ENCODE results near the gene MMD2.
A peak's percentile ranks its signal among the peaks of the same experiment; 100 is the strongest.

The MMD2 gene

DNA sequence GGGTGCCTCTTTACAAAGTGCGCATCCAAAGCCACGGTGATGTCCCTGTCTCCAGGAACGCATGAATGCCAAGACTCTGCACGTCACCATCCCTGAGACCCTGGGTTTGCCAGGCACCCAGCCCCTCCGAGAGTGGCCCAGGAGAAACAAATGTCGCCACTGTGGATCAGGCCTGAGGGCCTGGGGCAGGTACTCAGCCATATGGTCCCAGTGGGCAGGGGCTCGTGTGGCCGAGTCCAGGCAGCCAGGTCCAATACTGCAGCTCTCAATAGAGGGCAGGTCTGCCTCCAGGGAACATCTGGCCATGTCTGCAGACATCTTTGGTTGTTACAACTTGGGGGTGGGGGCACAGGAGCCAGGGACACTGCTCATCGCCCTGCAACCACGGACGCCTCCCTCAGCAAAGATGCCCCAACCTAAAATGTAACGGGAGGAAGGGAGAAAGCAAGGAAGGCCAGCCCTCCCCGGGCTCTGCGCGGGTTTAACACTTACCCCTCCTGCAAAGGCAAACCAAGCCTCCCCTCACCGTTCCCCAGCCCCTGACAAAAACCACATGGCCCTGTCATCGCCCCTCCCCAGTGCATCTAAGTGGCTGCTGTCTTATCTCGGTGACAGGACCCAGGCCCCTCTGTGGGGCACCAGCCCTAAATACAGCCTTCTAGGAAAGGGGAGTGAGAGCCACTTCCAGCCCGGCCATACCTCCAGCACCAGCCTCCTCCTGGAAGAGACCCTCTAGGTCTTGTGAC, 86.9 kb downstream of the MMD2 start:
- no peak for DNase-seq (ENCODE audit: low read depth, low spot score)
- no CpG with 5 or more reads among the region's 19 CpGs for WGBS (ENCODE audit: insufficient coverage, insufficient read length)
- Histone ChIP-seq H3K36me3 (ENCODE audit: control insufficient read depth, insufficient read depth, low read length) (no peaks in the 10 kb centered on the region), H3K27me3 (ENCODE audit: control insufficient read depth, insufficient read depth, low read length) (no peaks in the 10 kb centered on the region; the same call in 1 of the 2 replicates), H3K27ac (ENCODE audit: low read length) (no peak overlapping the region), H3K4me3 (ENCODE audit: low read length) (no peak overlapping the region), H3K4me1 (ENCODE audit: control insufficient read depth, insufficient read depth, low read length) (no peaks in the 10 kb centered on the region; the same call in 1 of the 2 replicates), H3K9me3 (ENCODE audit: control insufficient read depth, insufficient read depth, low read length) (peaks cover 4% of the 10 kb centered on the region)

DNA sequence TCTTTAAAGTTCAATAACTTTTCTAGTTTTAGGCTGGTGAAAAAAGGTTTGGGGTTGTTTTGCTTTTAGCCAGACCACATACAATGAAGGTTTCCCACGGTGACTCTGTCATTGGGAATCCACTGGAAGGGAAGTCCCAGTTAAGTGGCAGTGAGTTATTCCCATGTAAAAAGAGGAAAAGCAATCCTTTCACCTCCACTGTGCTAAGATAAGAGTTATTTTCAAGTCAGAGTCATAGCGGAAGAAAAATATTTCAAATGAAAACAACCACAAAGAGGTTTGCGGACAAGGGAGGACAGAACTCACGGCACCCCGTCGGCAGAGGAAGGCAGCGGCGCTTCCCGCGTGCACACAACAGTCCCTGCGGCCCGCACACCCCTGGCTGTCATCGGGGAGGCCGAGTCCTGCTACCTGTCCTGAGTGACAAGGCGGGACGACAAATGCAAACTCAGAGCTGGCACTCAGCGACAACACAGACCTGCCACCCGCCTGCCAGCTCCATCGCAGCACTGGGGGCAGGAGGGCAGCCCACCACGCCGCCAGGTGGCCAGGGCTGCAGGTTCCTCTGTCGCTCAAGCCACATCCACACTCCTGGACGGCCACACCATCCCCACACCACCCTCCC, 87.8 kb downstream of the MMD2 start:
- H3K27me3 ChIP-seq (ENCODE audit: control insufficient read depth, insufficient read depth, low read length): no peaks in the 10 kb centered on the region; the same call in 1 of the 2 replicates
- no peaks in the 10 kb centered on the region; the same call in 1 of the 2 replicates for H3K4me1 ChIP-seq (ENCODE audit: control insufficient read depth, insufficient read depth, low read length)
- H3K36me3 ChIP-seq (ENCODE audit: control insufficient read depth, insufficient read depth, low read length): no peaks in the 10 kb centered on the region
- H3K4me3 ChIP-seq (ENCODE audit: low read length): no peak overlapping the region
- DNase-seq (ENCODE audit: low read depth, low spot score): no peak
- peaks cover 9% of the 10 kb centered on the region for H3K9me3 ChIP-seq (ENCODE audit: control insufficient read depth, insufficient read depth, low read length)
- WGBS (ENCODE audit: insufficient coverage, insufficient read length): no CpG with 5 or more reads among the region's 23 CpGs
- H3K27ac ChIP-seq (ENCODE audit: low read length): no peak overlapping the region

DNA sequence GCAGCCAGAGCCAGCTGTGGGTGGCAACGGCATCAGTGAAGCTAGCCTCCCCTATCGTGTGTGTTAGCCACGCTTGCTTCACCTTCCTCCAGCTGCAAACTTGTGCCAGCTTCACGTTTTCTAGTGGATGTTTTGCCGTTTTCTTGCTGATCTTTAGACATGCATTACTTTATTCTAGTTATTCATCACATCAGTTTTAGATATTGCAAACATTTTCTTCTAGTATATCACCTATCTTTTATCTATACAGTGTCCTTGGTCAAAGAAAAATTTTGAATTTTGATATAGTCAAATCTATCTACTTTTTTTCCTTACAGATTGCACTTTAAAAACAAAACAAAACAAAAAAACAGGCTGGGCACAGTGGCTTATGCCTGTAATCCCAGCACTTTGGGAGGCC, 90.5 kb downstream of the MMD2 start:
- H3K27me3 ChIP-seq (ENCODE audit: control insufficient read depth, insufficient read depth, low read length): no peaks in the 10 kb centered on the region; the same call in 1 of the 2 replicates
- DNase-seq (ENCODE audit: low read depth, low spot score): no peak
- no peaks in the 10 kb centered on the region; the same call in 1 of the 2 replicates for H3K4me1 ChIP-seq (ENCODE audit: control insufficient read depth, insufficient read depth, low read length)
- H3K4me3 ChIP-seq (ENCODE audit: low read length): no peak overlapping the region
- H3K9me3 ChIP-seq (ENCODE audit: control insufficient read depth, insufficient read depth, low read length): peaks cover 6% of the 10 kb centered on the region
- H3K27ac ChIP-seq (ENCODE audit: low read length): no peak overlapping the region
- no peaks in the 10 kb centered on the region for H3K36me3 ChIP-seq (ENCODE audit: control insufficient read depth, insufficient read depth, low read length)
- WGBS (ENCODE audit: insufficient coverage, insufficient read length): no CpG with 5 or more reads among the region's 5 CpGs

DNA sequence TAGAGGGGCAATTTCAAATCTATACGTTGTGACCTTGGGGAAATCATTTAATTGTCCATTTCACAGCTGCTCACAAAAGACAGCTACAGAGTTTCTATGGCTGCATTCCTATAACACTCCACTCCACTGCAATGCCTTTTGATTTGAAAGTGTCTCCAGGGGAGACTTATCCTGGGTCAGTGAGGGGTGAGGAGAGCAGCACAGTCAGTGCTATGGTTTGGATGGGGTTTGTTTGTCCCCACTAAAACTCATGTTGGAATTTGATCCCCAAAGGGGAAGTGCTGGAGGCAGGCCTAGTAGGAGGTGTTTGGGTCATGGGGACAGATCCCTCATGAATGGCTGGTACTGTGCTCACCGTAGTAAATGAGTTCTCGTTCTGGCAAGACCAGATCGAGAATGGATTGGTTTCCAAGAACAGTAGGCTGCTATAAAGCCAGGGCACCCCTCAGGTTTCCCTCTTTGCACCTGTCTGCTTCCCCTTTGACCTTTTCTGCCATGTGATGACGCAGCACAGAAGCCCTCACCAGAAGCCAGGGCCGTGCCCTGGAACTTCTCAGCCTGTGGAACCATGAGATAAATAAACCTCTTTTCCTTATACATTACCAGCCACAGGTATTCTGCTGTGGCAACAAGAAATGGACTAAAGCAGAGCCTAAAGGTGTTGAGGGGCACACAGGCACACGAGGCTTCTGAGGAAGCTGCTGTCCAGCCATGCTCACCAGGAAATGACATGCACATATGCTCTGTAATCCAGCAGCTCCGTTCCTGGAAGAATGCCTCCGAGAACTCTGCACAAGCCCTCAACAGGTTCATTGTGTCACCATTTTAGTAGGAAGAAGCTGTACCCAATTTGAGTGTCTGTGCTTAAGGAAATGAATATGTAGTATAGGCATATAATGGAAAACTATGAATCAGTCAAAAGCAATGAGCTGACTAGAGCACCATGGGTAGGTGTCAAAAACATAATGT, 92.2 kb downstream of the MMD2 start:
- no CpG with 5 or more reads among the region's 9 CpGs for WGBS (ENCODE audit: insufficient coverage, insufficient read length)

DNA sequence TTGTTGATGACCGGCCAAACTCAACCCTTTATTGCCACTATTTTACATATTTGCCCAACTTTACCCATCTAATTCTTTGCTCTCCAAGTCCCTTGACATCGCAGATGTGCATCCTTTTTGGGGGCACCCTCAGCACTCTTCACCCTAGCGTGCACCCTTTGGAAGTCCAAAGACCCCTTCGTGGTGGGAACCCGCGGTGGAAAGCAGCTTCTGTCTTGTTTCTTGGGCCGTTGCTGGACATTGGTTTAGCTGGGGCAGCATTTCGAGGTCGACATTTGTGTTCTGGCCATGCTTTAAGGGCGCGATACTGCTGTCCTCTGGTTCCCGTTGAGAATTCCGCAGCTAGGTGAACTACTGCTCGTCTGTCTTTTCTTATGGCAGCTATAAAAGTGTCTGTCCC, 96.8 kb downstream of the MMD2 start:
- no peak for DNase-seq (ENCODE audit: low read depth, low spot score)
- Histone ChIP-seq H3K9me3 (ENCODE audit: control insufficient read depth, insufficient read depth, low read length) (peaks cover 5% of the 10 kb centered on the region), H3K27me3 (ENCODE audit: control insufficient read depth, insufficient read depth, low read length) (no peaks in the 10 kb centered on the region), H3K4me3 (ENCODE audit: low read length) (peak overlapping the region; percentile 52; the same call in 1 of the 2 replicates), H3K36me3 (ENCODE audit: control insufficient read depth, insufficient read depth, low read length) (no peaks in the 10 kb centered on the region), H3K4me1 (ENCODE audit: control insufficient read depth, insufficient read depth, low read length) (0 out of 2 replicates have a peak, but pooled peaks cover 2% of the 10 kb centered on the region), H3K27ac (ENCODE audit: low read length) (no peak overlapping the region)
- no CpG with 5 or more reads among the region's 14 CpGs for WGBS (ENCODE audit: insufficient coverage, insufficient read length)

More for the DNA sequence above, 92.2 kb downstream of the MMD2 start:
- Histone ChIP-seq H3K27ac (ENCODE audit: low read length) (no peak overlapping the region), H3K9me3 (ENCODE audit: control insufficient read depth, insufficient read depth, low read length) (peaks cover 5% of the 10 kb centered on the region), H3K36me3 (ENCODE audit: control insufficient read depth, insufficient read depth, low read length) (no peaks in the 10 kb centered on the region), H3K4me3 (ENCODE audit: low read length) (no peak overlapping the region), H3K27me3 (ENCODE audit: control insufficient read depth, insufficient read depth, low read length) (no peaks in the 10 kb centered on the region; the same call in 1 of the 2 replicates), H3K4me1 (ENCODE audit: control insufficient read depth, insufficient read depth, low read length) (peaks cover 2% of the 10 kb centered on the region; the same call in 1 of the 2 replicates)
- DNase-seq (ENCODE audit: low read depth, low spot score): no peak

DNA sequence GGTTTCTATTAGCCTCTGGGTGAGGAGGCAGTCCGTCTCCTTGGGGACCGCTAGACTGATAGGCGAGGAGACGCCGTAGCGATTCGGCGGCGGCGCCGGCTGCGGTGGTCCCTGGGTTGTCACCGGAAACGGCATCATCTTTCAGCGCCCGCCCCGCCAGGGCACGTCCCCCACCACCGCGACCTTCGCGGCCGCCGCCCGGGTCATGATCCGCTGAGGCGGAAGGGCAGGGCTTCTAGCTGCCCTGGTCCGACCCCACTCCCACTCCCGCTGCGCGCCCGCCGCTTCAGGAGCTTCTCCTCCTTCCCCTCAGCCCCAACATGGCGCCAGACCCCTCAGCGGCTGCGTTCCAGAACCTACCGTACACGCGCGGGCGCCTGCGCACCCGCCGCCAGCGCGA, 97.3 kb downstream of the MMD2 start, which contains the start of gene PAPOLB:
Gene PAPOLB (minus strand): TSS at position 358 of the 400 bp plus-strand sequence. CDS start 220 bp downstream, at position 138.
- Histone ChIP-seq H3K27ac (ENCODE audit: low read length) (no peak within 1 kb of the TSS), H3K4me3 (ENCODE audit: low read length) (peak within 1 kb of the TSS; percentile 52; the same call in 1 of the 2 replicates), H3K27me3 (ENCODE audit: control insufficient read depth, insufficient read depth, low read length) (no peaks in the 10 kb centered on the region), H3K4me1 (ENCODE audit: control insufficient read depth, insufficient read depth, low read length) (0 out of 2 replicates have a peak, but pooled peaks cover 2% of the 10 kb centered on the region), H3K36me3 (ENCODE audit: control insufficient read depth, insufficient read depth, low read length) (no peaks in the 10 kb centered on the region), H3K9me3 (ENCODE audit: control insufficient read depth, insufficient read depth, low read length) (peaks cover under 1% of the 10 kb centered on the region; the same call in 1 of the 2 replicates)
- WGBS (ENCODE audit: insufficient coverage, insufficient read length): no CpG with 5 or more reads among the region's 46 CpGs
- no peak for DNase-seq (ENCODE audit: low read depth, low spot score)

DNA sequence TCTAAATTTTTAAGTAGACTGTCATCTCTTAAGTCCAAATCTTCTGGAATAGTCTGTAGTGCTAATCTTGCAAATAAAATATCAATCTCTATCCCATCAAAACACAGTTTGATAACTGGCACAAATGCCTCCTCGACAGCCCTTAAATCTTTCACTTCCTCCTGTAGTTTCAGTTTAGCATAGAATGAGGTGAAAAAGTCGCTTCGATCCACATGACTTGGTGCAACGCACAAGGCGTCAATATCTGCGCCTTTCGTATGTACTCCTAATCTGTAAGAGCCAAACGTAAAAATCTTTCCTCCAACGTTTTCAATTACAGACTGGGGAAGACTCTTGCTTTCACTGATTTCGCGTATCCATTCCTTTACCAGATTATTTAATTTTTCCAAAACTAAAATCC, 97.8 kb downstream of the MMD2 start:
- WGBS (ENCODE audit: insufficient coverage, insufficient read length): no CpG with 5 or more reads among the region's 11 CpGs
- H3K4me3 ChIP-seq (ENCODE audit: low read length): peak overlapping the region; percentile 52; the same call in 1 of the 2 replicates
- DNase-seq (ENCODE audit: low read depth, low spot score): no peak

DNA sequence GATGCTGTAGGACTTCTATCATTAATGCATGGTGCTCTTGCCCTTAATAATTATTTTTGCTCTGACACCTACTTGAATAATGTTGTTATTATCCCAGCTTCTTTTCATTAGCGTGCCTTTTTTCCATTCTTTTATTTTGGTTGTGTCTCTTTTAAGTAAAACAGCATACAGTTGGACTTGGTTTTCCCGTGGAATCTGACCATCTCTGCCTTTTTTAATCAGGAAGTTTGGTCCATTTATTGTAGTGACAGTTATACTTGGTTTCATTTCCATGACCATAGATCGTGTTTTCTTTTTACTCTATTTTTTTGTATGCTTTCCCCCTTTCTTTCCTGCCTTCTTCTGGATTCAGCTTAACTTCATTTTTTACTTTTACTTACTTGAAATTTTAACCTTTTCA, 101.8 kb downstream of the MMD2 start:
- Histone ChIP-seq H3K27me3 (ENCODE audit: control insufficient read depth, insufficient read depth, low read length) (no peaks in the 10 kb centered on the region), H3K36me3 (ENCODE audit: control insufficient read depth, insufficient read depth, low read length) (no peaks in the 10 kb centered on the region), H3K4me1 (ENCODE audit: control insufficient read depth, insufficient read depth, low read length) (0 out of 2 replicates have a peak, but pooled peaks cover under 1% of the 10 kb centered on the region), H3K9me3 (ENCODE audit: control insufficient read depth, insufficient read depth, low read length) (peaks cover 2% of the 10 kb centered on the region), H3K4me3 (ENCODE audit: low read length) (no peak overlapping the region), H3K27ac (ENCODE audit: low read length) (no peak overlapping the region)
- DNase-seq (ENCODE audit: low read depth, low spot score): no peak
- WGBS (ENCODE audit: insufficient coverage, insufficient read length): no CpG with 5 or more reads among the region's 3 CpGs

More for the DNA sequence above, 97.8 kb downstream of the MMD2 start:
- Histone ChIP-seq H3K36me3 (ENCODE audit: control insufficient read depth, insufficient read depth, low read length) (no peaks in the 10 kb centered on the region), H3K4me1 (ENCODE audit: control insufficient read depth, insufficient read depth, low read length) (0 out of 2 replicates have a peak, but pooled peaks cover 2% of the 10 kb centered on the region), H3K9me3 (ENCODE audit: control insufficient read depth, insufficient read depth, low read length) (no peaks in the 10 kb centered on the region; the same call in 1 of the 2 replicates), H3K27ac (ENCODE audit: low read length) (no peak overlapping the region), H3K27me3 (ENCODE audit: control insufficient read depth, insufficient read depth, low read length) (no peaks in the 10 kb centered on the region)

DNA sequence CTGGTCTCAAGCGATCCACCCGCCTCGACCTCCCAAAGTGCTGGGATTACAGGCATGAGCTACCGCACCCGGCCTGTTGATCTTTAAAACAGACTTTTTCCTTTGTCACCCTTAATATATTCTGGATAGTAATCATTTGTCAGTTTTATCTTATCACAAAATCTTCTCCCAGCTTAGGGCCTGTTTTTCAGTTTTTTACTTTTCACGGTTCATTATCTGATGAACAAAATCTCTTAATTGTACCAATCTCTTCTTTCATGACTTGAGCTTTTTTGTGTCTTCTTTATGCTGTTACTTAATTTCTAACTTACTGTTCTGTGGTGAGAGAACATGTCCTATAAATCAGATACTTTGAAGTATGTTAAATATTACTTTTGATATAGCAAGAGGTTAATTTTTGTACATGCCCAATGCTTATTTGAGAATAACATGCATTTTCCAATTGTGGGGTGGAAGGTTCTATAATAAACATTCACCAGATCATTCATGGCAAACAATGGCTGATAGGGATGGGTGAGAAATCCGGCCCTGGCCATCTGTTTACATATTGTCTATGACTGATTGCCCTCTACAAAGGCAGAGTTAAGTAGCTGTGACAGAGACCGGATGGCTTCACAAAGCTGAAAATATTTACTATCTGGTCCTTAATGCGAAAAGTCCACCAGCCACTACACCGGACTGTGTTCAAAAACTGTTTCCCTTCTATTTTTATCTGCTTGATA, 102.5 kb downstream of the MMD2 start:
- WGBS (ENCODE audit: insufficient coverage, insufficient read length): no CpG with 5 or more reads among the region's 10 CpGs
- H3K9me3 ChIP-seq (ENCODE audit: control insufficient read depth, insufficient read depth, low read length): peaks cover 2% of the 10 kb centered on the region
- H3K4me1 ChIP-seq (ENCODE audit: control insufficient read depth, insufficient read depth, low read length): no peaks in the 10 kb centered on the region
- H3K27me3 ChIP-seq (ENCODE audit: control insufficient read depth, insufficient read depth, low read length): no peaks in the 10 kb centered on the region
- no peak overlapping the region for H3K4me3 ChIP-seq (ENCODE audit: low read length)
- DNase-seq (ENCODE audit: low read depth, low spot score): no peak
- H3K36me3 ChIP-seq (ENCODE audit: control insufficient read depth, insufficient read depth, low read length): no peaks in the 10 kb centered on the region
- no peak overlapping the region for H3K27ac ChIP-seq (ENCODE audit: low read length)
